Stimulated activated CD4-positive, alpha-beta T cell treated with anti-CD3 and anti-CD28 coated beads, Interleukin-15, amount 100 ng/mL, for 48 hours (primary cell): ENCODE results near the gene CARD14.

ENCODE experiments used
- DNase-seq, 2 donors: peaks; one replicate each; pipeline ENCODE4 v3.0.0-alpha.2; 2020; ENCODE audit warnings: low read depth in 2 of 2

The CARD14 gene

DNA sequence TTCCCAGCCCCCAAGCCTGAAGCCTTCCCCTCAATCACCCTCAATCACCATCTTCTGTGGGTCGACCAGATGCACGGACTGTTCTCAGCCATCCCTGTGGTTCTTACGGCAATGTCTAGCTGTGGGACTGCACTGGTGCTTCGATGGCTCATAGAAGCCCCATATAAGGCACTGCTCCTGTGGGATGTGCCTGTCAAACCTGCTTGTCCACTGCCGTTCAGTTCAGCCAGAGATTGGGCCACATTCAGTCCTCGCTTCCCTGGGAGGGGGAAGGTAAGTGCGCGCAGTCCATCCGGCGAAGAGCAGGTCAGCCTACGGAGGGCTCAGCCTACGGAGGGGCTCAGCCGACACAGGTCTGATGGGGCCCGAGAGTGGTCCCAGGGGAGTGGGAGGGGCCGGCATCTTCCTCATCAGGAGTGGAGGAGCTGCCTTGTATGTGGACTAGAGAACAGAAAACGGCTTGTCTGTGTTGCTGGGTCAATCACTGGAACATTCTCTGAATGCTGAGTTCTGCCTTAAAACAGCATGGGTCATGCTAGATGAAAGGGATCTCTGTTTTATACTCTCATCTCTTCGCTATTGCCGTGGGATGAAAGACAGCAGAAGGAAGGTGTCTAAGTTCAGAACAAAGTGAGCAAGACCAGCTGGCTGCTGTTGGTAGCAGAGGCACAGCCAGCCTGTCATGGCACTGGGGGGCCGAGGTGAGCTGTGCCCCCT lies at the start of gene CARD14:
CARD14 (plus strand) TSS at position 247 of the 717 bp plus-strand sequence. CDS start 11,409 bp downstream, outside the sequence.
- no peak for DNase-seq

DNA sequence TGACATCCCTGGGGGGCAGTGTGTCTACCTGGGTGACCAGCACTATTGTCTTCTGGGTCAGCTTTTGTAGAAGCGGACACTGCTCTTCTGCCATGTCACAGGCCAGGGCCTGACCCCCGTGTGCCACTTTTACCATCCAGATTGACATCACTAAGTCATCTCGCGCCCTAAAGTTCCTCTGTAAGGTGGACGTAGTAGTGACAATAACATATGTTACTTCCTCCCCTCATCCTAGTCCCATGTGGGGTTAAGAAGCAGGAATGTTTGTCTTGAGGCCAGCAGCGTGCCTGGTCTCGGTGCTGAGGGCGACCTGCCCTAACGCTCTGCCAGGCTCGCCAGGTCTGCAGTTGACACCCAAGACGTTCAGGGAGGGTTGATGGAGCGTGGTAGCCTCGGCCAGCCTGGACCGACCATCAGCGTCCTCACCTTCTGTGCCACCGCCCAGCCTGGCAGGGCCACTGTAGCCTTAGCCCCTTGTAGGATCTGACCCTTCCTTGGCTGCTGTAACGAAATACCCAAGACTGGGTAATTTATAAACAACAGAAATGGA lies 47.7 kb upstream of the CARD14 start:
- DNase-seq: no peak

DNA sequence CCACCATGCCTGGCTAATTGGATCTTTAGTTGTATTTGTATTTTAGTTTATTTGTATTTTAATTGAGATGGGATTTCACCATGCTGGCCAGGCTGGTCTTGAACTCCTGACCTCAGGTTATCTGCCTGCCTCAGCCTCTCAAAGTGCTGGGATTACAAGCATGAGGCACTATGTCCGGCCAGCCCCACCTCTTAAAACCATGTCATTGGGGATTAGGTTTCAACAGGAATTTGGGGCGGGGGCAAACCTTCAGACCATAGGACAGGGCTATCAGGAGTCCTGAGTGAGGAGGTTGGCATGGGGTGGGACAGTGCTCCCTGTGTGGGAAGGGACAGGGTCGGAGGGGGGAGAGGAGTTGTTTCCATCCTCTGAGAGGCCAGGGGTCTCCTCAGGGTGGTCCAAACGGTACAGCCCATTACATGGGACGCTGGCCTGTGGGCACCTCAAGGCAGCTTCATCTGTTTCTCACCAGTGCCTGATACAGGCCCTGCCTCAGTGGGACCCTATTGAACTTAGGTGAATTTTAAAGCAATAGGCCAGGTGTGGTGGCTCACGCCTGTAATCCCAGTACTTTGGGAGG lies 46.8 kb upstream of the CARD14 start:
- no peak for DNase-seq

DNA sequence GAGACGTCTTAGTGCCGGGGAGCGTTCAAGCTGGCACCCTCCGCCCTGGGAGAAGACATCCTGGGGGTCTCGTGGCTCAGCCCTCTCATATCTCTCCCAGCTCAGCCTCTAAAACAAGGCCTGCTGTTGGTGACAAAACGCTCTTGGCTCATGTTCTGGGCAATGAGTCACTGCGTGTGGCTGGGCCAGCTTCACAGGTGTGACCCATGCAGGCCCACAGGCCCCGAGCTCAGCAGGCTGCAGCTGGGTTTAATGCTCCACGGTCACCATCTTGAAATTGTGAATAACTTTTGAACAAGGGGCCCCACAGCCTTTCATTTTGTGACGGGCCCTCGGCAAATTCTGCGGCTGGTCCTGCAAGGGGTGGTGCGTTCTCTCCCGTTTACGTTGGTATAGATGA lies 46.0 kb upstream of the CARD14 start:
- no peak for DNase-seq

DNA sequence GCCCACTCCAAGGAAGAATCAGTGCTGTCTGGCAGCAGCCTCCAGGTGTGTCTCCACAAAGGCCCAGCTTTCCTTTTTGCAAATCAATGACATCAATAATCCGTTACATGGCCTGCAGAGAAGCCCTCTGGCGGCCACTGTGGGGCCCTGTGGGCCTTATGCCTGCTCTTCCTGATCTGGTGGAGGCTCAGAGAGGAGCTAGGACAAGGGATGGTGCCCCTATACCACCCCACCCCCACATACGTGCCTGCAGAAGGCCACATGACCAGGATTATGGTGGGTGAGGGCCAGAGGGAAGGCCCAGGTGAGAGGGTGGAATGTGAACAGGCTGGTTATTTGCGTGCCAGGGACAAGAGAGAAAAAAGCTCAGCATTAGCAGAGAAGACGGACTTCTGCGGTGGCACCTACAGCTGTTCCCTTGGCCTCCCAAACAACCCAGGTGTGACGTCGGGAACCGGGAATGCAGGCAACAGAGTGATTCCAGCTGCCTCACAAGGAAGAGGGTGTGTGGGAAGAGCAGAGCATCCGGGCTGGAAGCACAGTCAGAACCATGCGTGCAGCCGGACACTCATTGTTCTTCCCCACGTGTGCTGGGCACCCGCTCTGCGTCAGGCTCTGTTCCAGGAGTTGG lies 45.4 kb upstream of the CARD14 start:
- no peak for DNase-seq

DNA sequence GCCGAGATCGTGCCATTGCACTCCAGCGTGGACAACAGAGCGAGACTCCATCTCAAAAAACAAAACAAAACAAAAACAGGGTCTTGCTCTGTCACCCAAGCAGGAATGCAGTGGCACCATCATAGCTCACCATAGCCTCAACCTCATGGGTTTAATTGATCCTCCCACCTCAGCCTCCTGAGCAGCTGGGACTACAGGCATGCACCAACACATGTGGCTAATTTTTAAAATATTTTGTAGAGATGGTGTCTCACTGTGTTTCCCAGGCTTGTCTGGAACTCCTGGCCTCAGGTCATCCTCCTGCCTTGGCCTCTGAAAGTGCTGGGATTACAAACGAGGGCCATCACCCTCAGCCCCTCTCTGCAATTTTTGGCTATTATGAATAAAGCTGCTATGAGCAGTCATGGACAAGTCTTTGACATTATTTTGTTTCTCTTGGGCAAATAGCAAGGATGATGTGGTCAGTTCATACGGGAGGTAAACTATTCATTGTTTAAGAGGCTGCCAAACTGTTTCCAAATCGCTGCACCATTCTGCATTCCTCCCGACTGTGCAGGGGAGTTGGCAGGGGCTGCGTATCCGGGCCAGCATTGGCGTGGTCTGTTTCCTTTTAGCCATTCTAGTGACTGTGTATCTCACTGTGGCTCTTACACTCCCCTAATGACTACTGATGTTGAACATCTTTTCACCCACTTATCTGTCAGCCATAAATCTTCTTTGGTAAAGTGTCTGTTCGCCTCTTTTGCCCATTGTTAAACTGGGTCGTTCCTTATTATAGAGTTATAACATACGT lies 44.0 kb upstream of the CARD14 start:
- DNase-seq: no peak

DNA sequence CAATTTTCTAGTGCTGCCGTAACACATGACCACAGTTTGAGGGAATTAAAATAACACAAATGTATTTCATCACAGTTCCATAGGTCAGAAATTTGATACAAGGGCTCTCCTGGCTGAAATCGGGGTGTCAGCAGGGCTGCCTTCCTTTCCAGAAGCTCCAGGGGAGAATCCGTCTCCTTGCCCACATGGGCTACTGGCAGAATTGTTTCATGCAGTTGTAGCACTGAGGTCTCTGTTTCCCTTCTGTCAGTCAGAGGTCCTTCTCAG lies 43.4 kb upstream of the CARD14 start:
- no peak for DNase-seq

DNA sequence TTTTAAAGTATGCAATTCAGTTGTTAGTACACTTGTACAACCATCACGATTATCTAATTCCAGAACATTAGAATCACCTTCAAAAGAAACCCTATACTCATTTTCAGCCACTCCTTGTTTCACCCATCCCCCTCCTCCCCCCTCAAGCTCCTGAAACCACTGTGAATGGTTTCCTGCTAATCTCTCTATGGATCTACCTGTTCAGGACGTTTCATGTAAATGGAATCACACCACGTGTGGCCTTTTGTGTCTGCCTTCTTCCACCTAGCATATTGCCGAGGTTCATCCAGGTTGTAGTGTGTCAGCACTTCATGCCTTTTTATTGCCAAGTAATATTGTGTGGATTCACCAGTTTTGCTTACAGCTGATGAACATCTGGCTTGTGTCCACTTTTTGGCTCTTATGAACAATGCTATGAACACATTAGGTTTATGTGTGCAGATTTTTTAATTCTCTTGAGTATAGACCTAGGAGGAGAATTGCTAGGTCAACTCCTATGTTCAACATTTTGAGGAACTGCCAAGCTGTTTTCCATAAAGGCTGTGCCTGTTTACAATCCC lies 40.7 kb upstream of the CARD14 start:
- no peak for DNase-seq

DNA sequence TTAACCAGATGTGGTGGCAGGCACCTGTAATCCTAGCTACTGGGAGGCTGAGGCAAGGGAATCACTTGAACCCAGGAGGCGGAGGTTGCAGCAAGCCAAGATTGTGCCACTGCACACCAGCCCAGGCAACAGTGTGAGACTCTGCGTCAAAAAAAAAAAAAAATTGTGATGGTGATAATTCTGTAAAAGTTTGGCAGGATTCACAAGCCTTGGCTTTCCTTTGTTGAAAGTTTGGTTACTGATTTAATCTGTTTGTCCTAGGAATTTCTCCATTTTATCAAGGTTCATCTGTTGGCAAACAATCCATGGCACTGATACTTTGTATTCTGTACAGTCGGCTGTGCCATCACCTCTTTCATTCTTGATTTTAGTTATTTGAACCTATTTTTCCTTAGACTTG lies 38.8 kb upstream of the CARD14 start:
- no peak for DNase-seq

DNA sequence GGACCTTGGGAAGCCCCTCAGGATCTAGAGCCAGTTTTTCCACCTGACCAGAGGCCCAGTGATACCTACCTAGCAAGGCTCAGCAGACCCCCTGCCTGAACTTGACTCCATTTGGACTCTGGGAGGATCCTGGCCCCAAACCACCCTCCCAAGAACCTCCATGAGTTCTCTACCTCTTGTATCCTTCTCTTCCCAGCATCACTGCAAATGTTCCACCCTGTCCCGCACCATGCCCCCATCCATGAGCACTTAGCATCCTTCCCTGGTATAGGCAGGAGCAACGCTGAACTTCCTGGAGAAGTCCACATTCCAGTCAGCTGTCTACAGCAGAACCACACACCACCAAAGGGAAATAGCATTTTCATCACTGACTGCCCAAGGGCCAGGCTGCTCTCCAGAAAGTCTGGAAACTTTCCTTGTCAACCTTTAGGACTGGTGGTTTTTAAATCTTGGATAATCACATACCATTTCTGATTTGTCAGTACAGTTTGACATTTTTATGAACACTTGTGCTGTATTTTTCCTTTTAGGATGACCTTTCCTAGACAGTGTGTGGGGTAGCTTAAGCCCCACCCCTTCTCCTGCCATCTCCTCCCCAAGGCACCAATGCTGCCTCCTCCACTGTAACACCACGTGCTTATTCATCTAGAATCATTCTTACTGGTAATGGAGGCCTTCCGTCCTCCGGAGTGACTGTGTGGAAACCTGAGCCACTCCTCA lies 36.8 kb upstream of the CARD14 start:
- no peak for DNase-seq

DNA sequence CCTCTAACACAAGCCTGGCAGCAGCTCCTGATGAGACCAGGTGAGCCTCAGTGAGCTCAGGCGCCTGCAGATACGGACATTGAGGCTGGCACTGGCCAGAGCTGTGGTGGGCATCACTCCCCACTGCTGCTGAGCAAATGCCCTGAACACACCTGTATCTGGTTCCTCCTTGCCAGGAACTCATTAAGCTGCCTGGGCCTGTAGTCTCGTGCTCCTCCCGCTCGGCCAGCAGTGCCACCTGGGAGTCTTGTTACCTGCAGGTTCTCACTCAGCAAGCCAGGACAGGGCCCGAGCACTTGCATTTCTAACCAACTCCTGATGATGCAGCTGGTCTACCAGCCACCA lies 36.2 kb upstream of the CARD14 start:
- no peak for DNase-seq

DNA sequence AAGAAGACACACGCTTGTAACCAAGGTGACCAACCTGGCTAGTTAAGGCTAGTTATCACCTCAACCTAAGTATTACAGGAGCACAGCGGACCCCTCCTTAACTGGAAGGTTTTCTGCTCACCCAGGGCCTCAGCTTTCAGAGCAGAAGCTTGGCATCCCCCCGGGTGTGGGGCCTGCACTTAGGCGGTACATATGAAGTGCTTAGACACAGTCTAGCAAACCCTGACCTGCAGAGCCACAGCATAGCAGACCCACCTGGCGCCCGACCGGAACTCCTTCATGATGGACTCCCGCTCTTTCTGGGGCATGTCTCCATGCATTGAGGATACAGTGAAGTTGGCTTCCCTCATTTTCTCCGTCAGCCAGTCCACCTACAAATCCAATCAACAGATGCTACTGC lies 32.7 kb upstream of the CARD14 start:
- DNase-seq: no peak

DNA sequence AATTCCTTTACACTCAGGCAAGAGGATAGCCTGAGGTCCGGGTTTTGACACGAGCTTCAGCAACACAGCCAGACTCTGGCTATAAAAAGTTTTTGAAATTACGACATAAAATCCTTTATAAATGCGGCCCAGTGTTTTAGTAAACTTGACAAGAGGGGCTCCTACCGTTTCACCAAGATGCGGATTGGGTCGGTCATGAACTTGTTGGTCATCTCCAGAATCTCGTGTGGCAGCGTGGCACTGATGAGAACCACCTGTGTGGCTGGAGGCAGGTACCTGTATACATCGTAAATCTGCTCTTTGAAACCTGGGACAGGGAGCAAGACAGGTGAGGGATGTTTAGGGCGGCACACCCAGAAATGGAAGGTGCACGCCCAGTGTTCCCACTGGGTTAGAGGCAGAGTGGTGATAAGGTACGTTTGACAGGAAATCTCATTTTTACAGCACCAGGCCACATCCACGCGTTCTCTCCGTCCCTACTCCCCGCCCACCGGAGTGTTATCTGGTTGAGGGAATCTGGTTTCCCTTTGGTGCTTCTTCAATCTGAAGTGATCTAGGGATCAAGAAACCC lies 30.9 kb upstream of the CARD14 start:
- no peak for DNase-seq

DNA sequence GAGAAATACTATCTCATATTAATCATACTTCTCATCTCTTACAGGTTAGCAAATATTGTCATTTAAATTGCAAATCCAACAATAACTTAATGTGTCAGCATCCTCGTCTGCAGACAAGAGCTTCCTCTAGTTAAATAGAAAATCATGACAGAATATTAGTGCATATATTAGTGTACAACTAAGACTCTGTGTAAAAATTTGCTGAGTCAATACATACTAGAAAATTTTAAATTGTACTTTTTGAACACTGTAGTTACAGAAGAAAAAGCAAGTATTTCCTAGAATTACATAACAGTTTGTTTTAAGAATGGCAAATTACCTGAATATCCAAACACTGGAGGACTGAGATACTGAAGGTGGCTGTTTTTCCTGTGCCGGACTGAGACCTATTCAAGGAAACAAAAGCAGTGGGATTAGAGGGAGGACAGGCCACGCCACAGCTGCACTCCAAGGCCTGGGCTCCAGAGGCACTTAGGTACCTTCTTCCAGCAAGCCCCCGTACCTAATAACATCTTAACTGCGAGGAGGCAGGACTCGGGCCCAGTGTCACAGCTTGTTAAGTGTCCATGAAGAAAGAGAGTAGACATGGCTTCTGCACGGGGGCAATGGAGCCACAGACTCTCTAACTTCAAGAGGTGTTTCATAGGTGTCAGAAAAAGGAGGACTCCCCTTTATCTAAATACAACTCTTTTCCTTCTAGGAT lies 28.2 kb upstream of the CARD14 start:
- DNase-seq: no peak

DNA sequence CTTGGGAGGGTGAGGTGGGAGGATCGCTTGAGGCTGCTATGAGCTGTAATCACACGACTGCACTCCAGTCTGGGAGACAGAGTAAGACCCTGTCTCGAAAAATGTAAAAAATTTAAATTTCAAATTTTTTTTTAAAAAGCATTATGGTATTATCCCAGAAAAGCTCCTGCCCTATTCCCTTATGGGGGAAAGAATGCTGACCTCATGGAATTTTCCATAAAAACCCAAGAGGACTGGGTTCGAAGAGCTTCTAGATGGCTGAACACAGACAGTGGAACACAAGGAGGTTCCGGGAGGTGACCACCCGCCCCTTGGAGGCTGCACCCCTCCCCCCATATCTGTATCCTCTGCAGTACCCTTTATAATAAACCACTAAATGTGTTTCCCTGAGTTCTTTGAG lies 26.9 kb upstream of the CARD14 start:
- DNase-seq: no peak

DNA sequence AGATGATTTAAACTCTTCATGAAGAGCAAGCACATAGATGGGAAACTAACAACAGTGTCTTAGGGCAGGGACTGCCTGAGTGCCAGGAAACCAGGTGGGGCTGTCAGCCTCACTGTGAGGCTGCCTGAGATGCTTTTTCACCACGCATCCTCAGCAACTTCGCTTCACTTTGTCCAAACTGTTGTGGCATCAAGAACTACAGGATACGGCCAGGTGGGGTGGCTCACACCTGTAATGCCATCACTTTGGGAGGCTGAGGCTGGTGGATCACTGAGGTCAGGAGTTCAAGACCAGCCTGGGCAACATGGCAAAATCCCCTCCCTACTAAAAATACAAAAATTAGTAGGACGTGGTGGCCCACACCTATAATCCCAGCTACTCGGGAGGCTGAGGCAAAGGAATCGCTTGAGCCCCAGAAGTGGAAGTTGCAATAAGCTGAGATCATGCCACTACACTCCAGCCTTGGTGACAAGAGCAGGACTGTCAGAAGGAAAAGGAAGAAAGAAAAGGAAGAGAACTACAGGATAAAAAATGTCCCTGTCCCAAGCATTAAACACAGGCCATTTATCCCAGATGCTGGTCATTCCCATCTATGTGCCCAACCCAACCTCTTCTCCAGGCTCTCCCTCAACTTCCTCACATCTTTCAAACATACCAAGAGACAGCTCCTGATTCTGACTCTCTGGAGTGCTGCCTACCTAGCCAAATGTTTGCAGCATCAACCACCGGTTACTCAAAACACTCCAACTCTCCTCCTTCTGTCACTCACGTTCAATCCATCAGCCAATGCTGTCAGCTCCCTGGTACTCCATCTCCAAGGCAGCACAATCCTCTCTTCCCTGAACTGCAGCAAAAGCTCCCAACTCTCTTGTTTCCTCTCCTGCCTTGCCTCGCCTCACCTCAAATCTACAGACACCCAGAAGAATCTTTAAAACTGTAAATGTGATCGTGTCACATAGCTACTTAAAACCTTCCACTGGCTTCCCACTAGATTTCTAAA lies 24.5 kb upstream of the CARD14 start:
- no peak for DNase-seq

DNA sequence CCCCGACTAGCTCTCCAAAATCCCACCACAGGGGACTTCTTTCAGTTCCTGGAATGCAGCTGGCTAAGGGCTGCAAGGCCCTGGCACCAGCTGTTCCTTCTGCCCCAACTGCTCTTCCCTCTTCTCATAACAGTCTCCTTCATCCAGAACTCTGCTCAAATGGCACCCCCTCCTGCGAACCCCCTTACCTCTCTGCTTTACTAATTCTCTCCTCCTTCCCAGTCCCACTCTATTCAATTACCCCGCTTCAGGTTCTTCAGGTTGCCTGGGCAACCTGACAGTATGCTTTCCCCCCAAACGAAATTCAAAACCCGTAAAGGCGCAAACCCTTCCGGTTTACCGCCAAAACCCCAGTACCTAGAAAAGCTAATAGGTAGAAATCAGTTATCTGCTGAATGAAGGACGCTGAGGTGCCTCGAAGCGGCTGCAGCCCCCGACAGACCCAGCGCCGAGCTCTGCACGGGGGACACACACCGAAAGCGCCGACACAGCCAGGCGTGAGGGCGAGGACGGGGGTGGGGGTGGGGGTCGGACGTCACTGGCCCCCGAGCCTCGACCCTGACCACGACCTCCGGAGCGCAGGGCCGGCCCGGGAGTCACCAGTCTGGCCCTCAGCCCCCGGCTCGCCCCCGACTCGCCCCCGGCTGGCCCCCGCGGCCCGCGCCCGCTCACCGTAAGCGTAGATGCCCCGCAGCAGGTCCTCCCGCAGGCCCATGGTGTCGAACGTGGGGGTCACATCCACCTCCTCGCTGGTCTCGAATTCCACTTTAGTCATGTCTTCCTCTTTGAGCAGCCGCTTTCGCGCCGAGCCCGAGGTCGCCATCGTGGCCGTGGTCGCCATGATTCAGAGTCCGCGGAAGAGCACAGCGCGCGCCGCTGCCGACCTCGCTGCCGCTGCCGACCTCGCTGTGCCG lies 23.5 kb upstream of the CARD14 start:
- peak in 1 of 2 donors; percentile 8 for DNase-seq
